Colon (tissue), 2 donors: ENCODE data around the gene CALB2.

Experiments used
- FAIRE-seq: peaks from 2 replicates; lab custom pipeline; 2012; peaks lifted over from hg19 to GRCh38; lab: Jason Lieb, UNC
- donor health status: control.
- donor health status: control.

The CALB2 gene

DNA sequence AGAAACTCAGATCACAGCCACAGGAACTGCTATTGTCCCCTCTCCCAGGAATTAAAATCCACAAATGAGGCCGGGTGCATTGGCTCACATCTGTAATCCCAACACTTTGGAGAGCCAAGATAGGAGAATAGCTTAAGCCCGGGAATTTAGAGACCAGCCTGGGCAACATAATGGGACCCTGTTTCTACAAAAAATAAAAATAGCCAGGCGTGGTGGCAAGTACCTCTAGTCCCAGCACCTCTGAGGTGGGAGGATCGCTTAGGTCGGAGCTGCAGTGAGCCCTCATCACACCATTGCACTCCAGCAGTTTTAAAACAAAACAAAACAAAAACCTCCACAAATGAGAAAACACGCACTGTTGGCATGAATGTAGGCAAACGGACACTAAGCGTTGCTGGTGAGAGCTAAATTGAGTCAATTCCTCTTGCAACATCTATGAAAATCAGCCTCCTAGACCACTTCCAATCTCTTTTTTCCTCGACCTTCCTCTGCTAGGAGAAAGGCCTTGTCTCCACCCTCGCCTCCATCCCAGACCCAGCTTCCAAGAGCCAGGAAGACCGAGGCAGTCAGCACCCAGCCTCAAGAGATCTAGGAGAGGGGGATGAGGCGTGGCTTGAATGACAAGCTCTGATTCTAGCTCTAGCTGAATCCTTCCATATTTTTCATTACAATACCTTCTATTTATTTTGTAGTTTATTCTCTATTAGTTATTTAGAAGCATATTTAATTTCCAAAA is 68.5 kb downstream of the CALB2 start:
- FAIRE-seq = no peak

- FAIRE-seq = no peak
Observed at GRCh38 chr16:71428385-71428784, 69.9 kb downstream of the CALB2 start.

GRCh38 chr16:71428883-71429282 is 70.4 kb downstream of the CALB2 start:
- no peak for FAIRE-seq

- FAIRE-seq = no peak
Observed at GRCh38 chr16:71429581-71429980, 71.1 kb downstream of the CALB2 start.

DNA sequence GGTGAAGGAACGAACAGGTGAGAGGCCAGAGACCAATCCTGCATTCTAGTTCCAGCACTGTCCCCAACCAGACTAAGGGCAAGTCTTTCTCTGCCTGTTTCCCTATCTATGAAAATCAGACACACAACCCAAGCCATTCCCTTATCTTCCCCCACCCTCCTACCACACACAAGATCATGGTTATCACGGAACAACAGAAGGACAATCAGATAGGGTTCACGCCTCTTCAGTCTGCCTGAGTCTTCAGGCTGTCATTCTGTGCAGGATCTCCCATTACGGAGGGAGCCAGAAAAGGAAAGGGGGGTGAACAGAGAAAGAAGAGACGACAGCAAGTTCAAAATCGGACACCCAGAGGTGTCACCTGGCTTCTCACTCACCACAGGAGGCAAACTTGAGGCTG is 72.2 kb downstream of the CALB2 start:
- FAIRE-seq = no peak

GRCh38 chr16:71431176-71431575 is 72.7 kb downstream of the CALB2 start:
- no peak for FAIRE-seq

DNA sequence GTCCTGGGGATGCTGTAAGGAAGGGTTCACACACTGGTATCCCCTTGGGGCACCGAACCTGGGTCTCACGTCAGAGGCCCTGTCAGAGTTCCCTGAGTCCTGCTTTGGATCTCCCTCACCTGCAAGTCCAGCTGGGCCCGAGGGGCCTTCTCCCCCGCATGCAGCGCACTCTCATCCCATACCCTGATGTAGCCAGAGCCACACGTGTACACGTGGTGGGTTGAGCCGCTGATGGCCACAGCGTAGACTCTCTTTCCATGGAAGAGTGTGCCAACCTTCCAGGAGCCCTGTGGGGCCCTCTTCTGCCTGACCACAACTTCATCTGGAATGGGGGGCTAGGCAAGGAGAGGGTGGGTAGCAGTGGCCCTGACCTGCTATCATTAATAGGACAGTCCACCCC is 73.5 kb downstream of the CALB2 start:
- FAIRE-seq = no peak

DNA sequence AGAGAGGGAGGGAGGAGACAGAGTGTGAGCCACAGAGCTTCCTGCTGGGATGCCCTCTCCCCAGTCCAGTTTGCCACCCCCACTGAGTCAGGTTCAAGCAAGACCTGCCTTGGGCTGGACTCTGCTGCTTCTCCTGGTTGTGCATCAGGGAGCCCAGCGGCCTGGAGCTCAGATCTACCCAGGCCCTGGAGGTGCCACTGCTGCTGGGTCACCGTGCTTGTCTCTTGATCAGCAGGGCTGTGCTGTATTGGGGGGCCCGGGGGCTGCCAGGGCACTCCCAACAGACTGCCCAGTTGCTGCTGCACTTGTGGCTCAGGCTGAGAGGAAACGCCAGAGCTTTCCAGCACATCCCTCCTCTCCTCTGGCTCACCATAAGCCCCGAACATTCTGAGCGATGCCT is 74.4 kb downstream of the CALB2 start:
- FAIRE-seq = no peak

DNA sequence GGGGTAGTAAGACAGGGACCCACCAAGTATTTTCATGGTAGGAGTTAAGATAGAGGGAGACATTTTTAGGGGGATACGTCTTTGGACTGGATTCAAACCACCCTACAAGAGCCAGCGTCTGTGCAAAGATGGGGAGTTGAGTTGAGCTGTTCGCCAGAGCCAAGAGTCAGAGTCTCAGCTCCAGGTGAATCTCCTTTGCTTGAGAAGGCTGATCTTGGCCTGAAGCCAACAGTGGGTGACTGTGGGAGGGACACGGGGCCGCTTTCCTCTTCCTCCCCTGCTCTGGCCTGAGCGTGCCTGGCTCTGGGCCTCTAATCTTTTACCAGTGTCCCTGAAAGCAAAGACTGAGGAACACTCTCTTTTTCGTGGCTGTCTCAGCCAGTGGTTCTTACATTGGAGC is 78.0 kb downstream of the CALB2 start:
- FAIRE-seq = no peak

DNA sequence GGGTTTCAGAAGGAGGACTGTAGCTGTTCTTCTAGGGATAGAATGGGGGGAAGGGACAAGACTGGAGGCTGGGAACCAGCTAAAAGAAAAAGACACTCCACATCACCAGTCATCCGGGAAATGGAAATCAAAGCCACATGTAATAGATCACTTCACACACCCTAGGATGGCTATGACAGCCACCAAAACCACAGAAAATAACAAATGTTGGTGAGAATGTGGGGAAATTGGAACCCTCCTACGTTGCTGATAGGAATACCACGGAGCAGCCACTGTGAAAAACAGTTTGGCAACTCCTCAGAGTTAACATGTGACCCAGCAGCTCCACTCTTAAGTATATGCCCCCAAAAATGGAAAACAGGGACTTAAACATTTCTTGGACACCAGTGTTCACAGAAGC is 81.0 kb downstream of the CALB2 start:
- FAIRE-seq = no peak
